Skeletal muscle tissue (tissue), 4 donors: ENCODE results near the gene FAM43A. TPM values are rescaled to one million over a fixed set of nuclear protein-coding genes. Genes with fewer than 3 reads are reported as not detected.
A peak's percentile ranks its signal among the peaks of the same experiment; 100 is the strongest.

Experiments used
- H3K27ac ChIP-seq: one replicate; pipeline ENCODE4 v1.7.0; 2013; ENCODE audit warnings: mild to moderate bottlenecking, low read depth, low read length, inconsistent platforms
- H3K27me3 ChIP-seq, 3 donors: one replicate each; pipeline ENCODE4 v1.7.0; 2013; ENCODE audit warnings: low read length in 3 of 3; ENCODE audit not compliant: control insufficient read depth in 3 of 3, insufficient read depth in 3 of 3
- H3K36me3 ChIP-seq, 3 donors: one replicate each; pipeline ENCODE4 v1.7.0; 2013; ENCODE audit warnings: low read length in 3 of 3; ENCODE audit not compliant: control insufficient read depth in 3 of 3, insufficient read depth in 3 of 3
- H3K4me1 ChIP-seq, 3 donors: one replicate each; pipeline ENCODE4 v1.7.0; 2013; ENCODE audit warnings: low read length in 3 of 3, mild to moderate bottlenecking in 3 of 3; ENCODE audit not compliant: control insufficient read depth in 3 of 3, insufficient read depth in 3 of 3
- H3K4me3 ChIP-seq, 3 donors: one replicate each; pipeline ENCODE4 v1.7.0; 2013; ENCODE audit warnings: low read length in 3 of 3
- H3K9ac ChIP-seq, 3 donors: one replicate each; pipeline ENCODE4 v1.7.0; 2013; ENCODE audit warnings: low read length in 3 of 3, mild to moderate bottlenecking in 3 of 3, moderate library complexity in 2 of 3, low read depth in 1 of 3
- H3K9me3 ChIP-seq, 3 donors: one replicate each; pipeline ENCODE4 v1.7.0; 2013; ENCODE audit warnings: low read length in 3 of 3; ENCODE audit not compliant: control insufficient read depth in 3 of 3
- total RNA-seq: library from RNA; depleted of rRNA; stranded (reverse); fragments of >200 nt; gene quantifications from one replicate; pipeline ENCODE4 v1.2.3, GENCODE V29; 2014
- donor health status: Osteomylitis.

Gene FAM43A
- total RNA-seq, 1 donor from 2014 or later, result 15.7 TPM

DNA sequence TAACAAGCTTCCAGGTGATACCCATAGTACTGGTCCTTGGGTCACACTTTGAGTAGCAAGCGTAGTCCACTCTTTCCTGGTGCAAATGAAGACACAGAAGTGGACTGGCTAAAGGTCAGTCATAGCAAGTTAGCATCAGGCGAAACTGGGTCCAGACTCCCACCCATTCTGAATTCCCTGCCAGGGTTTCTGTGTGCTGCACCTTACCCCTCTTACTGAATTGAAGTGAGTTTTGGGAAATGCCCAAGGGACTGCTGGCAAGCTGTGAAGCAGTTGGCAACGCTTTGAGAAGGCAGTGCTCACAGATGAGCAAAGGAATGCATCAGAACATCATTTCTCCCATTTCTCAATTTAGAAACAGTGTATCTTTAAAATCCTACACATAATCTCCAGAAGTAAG is 11.9 kb upstream of the FAM43A start:
- Histone ChIP-seq H3K9me3 (no peaks in the 10 kb centered on the region), H3K4me3 (no peak overlapping the region), H3K27ac (no peak overlapping the region), H3K27me3 (peaks cover 0 to 2% (median 0%) of the 10 kb centered on the region in 3 donors), H3K9ac (peak overlapping the region in 1 of 3 donors; percentile 10), H3K4me1 (peaks cover 17 to 24% (median 17%) of the 10 kb centered on the region in 3 donors), H3K36me3 (peaks cover 5 to 10% (median 8%) of the 10 kb centered on the region in 3 donors)

DNA sequence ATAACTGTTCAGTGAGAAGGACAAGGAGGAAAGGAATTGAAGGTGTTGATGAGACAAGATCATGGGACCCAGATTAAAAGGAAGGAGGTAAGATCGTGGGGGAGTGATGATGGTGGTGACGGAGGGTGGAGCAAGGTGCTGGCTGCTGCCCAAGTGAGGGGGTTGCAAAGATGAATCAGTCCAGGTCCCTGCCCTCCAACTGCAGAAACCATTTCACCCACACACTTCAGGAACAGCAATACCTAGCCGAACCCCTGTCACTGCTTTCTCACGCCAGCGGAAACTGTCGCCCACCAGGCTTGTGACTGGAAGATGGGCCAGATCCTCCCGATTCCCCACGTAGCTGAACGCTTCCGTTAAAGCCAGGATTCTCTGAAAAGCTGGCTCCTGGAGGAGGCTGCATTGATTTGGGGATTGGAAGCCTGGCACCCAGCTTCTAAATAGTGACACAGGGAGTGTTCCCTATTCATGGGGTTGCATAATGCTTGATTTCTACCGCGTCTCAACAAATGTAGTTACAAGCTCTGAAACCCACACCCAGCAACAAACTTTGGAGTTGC is 10.5 kb upstream of the FAM43A start:
- H3K27me3 ChIP-seq, result peaks cover 0 to 2% (median 0%) of the 10 kb centered on the region in 3 donors
- no peaks in the 10 kb centered on the region for H3K9me3 ChIP-seq
- H3K36me3 ChIP-seq, result no peaks in the 10 kb centered on the region
- peak overlapping the region in 1 of 3 donors; percentile 50 for H3K9ac ChIP-seq
- no peak overlapping the region for H3K4me3 ChIP-seq
- H3K27ac ChIP-seq, result no peak overlapping the region
- H3K4me1 ChIP-seq, result peaks cover 17 to 23% (median 17%) of the 10 kb centered on the region in 3 donors

DNA sequence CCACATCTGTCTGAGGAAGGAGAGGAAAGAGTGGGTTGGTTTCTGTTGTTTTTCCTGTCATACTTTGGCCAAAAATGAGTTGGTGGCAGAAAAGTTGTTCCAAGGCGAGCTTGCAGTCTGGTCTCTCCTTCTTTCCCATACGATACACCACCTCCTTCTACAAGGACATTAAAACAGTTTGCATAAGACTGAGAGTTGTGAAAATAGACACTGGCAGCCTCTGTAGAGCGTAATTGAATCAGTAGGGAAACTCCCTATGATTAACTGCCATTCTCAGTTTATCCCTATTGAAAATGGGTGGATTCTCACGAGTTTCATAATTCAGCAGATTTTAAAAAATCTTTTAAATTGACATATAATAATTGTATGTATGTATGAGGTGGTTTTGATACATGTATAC is 10.0 kb upstream of the FAM43A start:
- no peaks in the 10 kb centered on the region for H3K36me3 ChIP-seq
- H3K9me3 ChIP-seq, result no peaks in the 10 kb centered on the region
- H3K27me3 ChIP-seq, result peaks cover 0 to 2% (median 0%) of the 10 kb centered on the region in 3 donors
- no peak overlapping the region for H3K4me3 ChIP-seq
- H3K4me1 ChIP-seq, result peaks cover 13 to 18% (median 13%) of the 10 kb centered on the region in 3 donors
- no peak overlapping the region for H3K27ac ChIP-seq
- no peak overlapping the region for H3K9ac ChIP-seq

DNA sequence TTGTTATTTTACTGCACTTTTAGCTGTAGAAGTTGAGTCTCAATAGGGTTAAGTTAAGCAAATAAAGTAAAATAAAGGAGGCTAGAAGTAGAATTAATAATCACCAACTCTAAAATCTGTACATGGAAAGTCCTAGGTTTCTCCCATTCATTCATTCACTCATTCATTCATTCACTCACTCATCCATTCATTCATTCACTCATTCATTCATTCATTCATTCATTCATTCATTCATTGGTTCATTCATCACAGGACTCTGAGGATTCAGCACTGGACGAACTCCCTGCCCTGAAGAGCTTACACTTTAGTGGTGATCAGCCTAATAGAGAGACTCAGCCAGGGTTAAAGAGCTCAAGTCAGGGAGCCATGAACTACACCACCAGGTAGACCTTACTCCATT is 9.2 kb upstream of the FAM43A start:
- no peaks in the 10 kb centered on the region for H3K36me3 ChIP-seq
- peaks cover 5 to 11% (median 5%) of the 10 kb centered on the region in 3 donors for H3K4me1 ChIP-seq
- H3K9me3 ChIP-seq, result no peaks in the 10 kb centered on the region

DNA sequence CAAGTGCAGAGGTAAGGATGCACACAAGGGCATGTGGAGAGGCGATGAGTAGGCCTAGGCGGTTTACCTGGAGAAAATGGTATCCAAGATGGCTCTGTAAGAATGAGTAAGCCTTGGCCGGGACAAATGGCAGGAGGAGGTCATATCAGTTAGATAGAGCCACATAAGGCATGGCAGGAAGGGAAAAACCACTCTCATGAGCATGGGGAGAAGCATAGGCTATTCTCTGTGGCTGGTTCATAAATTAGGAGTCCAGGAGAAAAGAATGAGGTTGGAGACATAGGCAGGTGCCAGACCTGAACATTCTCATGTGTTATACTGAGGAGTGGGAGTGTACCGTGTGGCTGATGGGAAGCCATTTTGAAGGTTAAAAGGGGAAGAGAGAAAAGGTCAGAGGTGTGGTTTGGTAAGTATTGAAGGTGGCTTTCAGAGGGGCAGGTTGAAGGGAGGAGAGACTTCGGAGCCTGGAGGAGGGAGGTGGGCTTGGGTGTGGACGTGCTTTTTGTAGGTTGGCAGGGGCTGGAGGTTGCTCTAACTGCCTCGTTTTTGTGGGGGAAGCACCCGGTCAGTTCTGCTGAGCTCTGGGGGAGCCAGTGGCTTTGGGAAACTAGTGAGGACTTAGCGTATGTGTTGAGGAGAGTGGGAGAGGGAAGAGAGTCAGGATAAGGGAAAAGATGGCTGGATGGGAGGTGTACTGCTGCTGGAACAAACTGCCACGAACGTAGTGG is 4.6 kb upstream of the FAM43A start:
- Histone ChIP-seq H3K27ac (no peak overlapping the region), H3K4me3 (no peak overlapping the region)

More for the DNA sequence above, 9.2 kb upstream of the FAM43A start:
- no peak overlapping the region for H3K27ac ChIP-seq
- no peak overlapping the region for H3K4me3 ChIP-seq
- no peak overlapping the region for H3K9ac ChIP-seq
- H3K27me3 ChIP-seq, result peaks cover 0 to 2% (median 0%) of the 10 kb centered on the region in 3 donors

DNA sequence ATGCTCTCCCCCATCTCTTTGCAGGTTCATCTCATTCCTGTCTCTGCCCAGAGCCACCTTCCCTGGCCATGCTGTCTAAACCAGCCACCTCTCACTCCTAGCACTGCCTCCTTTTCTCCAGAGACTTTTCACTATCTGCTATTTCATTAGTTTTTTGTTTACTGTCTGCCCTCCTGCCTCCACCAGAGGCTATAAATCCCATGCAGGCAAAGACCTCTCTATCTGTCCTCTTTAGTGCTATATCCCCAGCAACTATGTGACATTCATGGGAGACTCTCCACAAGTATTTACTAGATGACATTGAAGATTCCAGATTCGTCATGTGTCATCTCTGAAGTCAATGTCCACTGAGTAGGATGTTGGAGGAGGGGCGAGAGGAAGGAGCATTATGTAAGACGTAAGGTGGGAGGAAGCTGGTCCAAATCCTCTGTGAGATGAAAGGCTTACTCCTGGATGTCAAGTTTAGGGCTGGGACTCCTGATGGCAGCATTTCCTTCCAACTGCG is 3.4 kb upstream of the FAM43A start:
- Histone ChIP-seq H3K4me3 (peak overlapping the region in 1 of 3 donors; percentile 44), H3K27ac (no peak overlapping the region), H3K9me3 (no peaks in the 10 kb centered on the region), H3K36me3 (peaks cover 0 to 4% (median 0%) of the 10 kb centered on the region in 3 donors), H3K4me1 (peaks cover 25 to 29% (median 26%) of the 10 kb centered on the region in 3 donors), H3K9ac (peak overlapping the region in 1 of 3 donors; percentile 3), H3K27me3 (no peaks in the 10 kb centered on the region)

More for the DNA sequence above, 4.6 kb upstream of the FAM43A start:
- peaks cover 16 to 20% (median 16%) of the 10 kb centered on the region in 3 donors for H3K4me1 ChIP-seq
- H3K9me3 ChIP-seq, result no peaks in the 10 kb centered on the region
- H3K27me3 ChIP-seq, result no peaks in the 10 kb centered on the region
- H3K36me3 ChIP-seq, result no peaks in the 10 kb centered on the region
- no peak overlapping the region for H3K9ac ChIP-seq

DNA sequence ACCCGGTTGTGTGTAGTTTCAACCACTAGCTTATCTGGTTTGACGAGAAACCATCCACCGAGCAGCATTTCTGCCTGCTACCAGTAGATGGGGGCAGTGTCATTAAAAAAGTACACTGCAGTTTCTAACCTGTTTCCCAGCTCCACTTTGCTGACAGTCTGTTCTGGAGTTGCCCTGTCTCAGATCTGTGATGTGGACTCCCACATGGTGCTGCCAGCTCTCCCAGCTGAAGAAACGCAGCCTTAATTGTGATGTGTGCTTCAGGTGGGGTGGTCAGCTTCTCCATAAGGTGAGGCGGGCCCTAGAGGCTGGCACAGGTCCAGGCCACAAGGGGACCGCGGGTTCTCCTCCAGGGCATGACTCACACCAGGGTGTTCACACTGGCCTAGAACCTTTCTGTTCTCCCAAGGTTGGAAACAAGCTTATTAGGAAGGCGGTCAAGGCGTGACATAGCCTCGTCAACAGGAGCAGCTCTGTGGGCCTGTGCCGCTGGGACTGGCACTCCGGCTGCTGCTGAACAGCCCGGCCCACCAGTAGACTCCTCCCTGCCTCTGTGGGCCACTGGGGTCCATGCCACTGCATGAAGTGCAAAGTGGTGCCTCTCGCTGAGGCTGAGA is 2.9 kb upstream of the FAM43A start:
- Histone ChIP-seq H3K9me3 (no peaks in the 10 kb centered on the region), H3K4me3 (peak overlapping the region in 1 of 3 donors; percentile 32), H3K36me3 (peaks cover 0 to 6% (median 0%) of the 10 kb centered on the region in 3 donors), H3K4me1 (peaks cover 30 to 35% (median 31%) of the 10 kb centered on the region in 3 donors), H3K9ac (peak overlapping the region in 2 of 3 donors; percentile 3 to 51), H3K27me3 (no peaks in the 10 kb centered on the region), H3K27ac (no peak overlapping the region)

DNA sequence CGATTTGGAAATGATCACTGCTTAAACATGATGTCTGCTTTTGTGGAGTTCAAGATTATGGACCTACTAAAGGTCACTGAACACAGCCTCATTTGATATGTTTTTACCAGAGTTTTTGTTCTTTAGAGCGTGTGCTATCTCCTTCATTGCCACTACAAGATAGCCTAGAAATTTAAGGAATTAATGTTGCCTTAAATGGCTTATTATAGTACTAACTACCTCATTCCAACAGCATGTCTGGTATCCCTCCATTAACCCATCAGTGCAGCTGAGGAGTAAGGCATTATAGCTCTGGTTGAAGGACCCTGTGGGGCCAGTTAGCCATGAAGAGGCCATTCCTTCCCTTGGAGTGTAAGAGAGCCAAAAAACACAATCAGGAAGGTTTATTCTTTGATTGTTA is 2.3 kb upstream of the FAM43A start:
- Histone ChIP-seq H3K9ac (peak overlapping the region in 1 of 3 donors; percentile 3), H3K9me3 (no peaks in the 10 kb centered on the region), H3K4me3 (no peak overlapping the region), H3K27me3 (no peaks in the 10 kb centered on the region), H3K36me3 (peaks cover 0 to 6% (median 0%) of the 10 kb centered on the region in 3 donors), H3K4me1 (peaks cover 32 to 37% (median 35%) of the 10 kb centered on the region in 3 donors), H3K27ac (no peak overlapping the region)

DNA sequence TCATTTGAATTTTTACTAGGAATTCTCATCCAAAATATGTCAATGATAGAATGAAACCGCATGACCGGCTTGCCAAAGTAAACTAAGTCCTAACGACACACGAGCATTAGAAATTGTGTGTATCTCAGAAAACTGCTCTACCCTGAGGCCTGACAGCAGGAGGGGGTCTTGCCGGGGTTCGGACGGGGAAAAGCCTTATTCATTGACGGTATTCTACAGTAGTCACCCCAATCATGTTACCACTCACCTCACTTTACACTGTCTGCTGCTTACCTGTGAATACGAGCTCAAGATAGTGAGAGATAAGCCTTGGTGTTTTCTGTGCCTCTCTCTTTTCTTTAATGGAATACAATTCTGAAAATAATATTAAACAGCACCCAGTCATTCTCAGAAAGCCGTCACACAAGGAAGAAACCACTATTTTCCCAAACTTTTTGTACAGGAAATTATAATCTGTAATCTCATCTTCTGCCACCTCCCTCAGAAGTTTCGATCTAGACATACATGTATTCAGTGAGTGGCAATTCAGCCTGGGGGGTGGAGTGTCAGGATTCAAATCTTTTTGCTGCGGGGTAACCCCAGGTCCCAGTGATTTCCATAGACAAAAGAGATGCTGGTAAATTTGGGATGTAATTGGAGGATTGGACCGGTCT is 492 bp upstream of the FAM43A start:
- Histone ChIP-seq H3K4me3 (peak overlapping the region in 2 of 3 donors; percentile 49 to 83), H3K36me3 (peaks cover 0 to 8% (median 0%) of the 10 kb centered on the region in 3 donors), H3K27me3 (no peaks in the 10 kb centered on the region), H3K27ac (peak overlapping the region; percentile 68), H3K9me3 (no peaks in the 10 kb centered on the region), H3K4me1 (peaks cover 37 to 45% (median 44%) of the 10 kb centered on the region in 3 donors), H3K9ac (no peak overlapping the region)
